ENCODE data around the gene SPANXN5. TPM values are rescaled to one million over a fixed set of nuclear protein-coding genes. Genes with fewer than 3 reads are reported as not detected.

Gene SPANXN5
- polyA plus RNA-seq, 2 of the 4 experiments (the other 2 are of a cell fraction), result not detected

Small RNAs within 50 kb of the gene (small RNA-seq; reads per million reads assigned to genes)
- gene AC244505.6, result 0 reads per million in 6 experiments
- 0 reads per million in 6 experiments for gene AC244505.7

Other genes with a start within 250 kb of the SPANXN5 start
- gene SSX7, start 142.5 kb downstream of the SPANXN5 start, polyA plus RNA-seq (2011; rRNA removed), result not detected in 2 replicates
- not detected in 3 replicates for gene SSX7, start 142.5 kb downstream of the SPANXN5 start, polyA plus RNA-seq (2017; fragmentation: RNase III; extraction: RNeasy Plus Mini Kit Qiagen cat#74134 plus additional on column Dnase treatment)
- gene SSX2, start 90.2 kb downstream of the SPANXN5 start, polyA plus RNA-seq (2011; rRNA removed), result not detected in 2 replicates
- not detected in 3 replicates for gene SSX2, start 90.2 kb downstream of the SPANXN5 start, polyA plus RNA-seq (2017; fragmentation: RNase III; extraction: RNeasy Plus Mini Kit Qiagen cat#74134 plus additional on column Dnase treatment)
- gene SSX2B, start 46.2 kb downstream of the SPANXN5 start, polyA plus RNA-seq (2011; rRNA removed), result not detected in 2 replicates
- not detected in 3 replicates for gene SSX2B, start 46.2 kb downstream of the SPANXN5 start, polyA plus RNA-seq (2017; fragmentation: RNase III; extraction: RNeasy Plus Mini Kit Qiagen cat#74134 plus additional on column Dnase treatment)
- not detected in 2 replicates for gene XAGE5, start 13.9 kb upstream of the SPANXN5 start, polyA plus RNA-seq (2011; rRNA removed)
- not detected in 3 replicates for gene XAGE5, start 13.9 kb upstream of the SPANXN5 start, polyA plus RNA-seq (2017; fragmentation: RNase III; extraction: RNeasy Plus Mini Kit Qiagen cat#74134 plus additional on column Dnase treatment)
- not detected in 2 replicates for gene XAGE3, start 70.7 kb upstream of the SPANXN5 start, polyA plus RNA-seq (2011; rRNA removed)
- not detected in 3 replicates for gene XAGE3, start 70.7 kb upstream of the SPANXN5 start, polyA plus RNA-seq (2017; fragmentation: RNase III; extraction: RNeasy Plus Mini Kit Qiagen cat#74134 plus additional on column Dnase treatment)
- 18.1 and 29.6 TPM in 2 replicates for gene FAM156B, start 99.9 kb upstream of the SPANXN5 start, polyA plus RNA-seq (2011; rRNA removed)
- gene FAM156B, start 99.9 kb upstream of the SPANXN5 start, polyA plus RNA-seq (2017; fragmentation: RNase III; extraction: RNeasy Plus Mini Kit Qiagen cat#74134 plus additional on column Dnase treatment), result 10.4 to 12.2 TPM (median 11.5 TPM) in 3 replicates
- gene FAM156A, start 161.1 kb upstream of the SPANXN5 start, polyA plus RNA-seq (2011; rRNA removed), result 18.2 and 22.6 TPM in 2 replicates
- gene FAM156A, start 161.1 kb upstream of the SPANXN5 start, polyA plus RNA-seq (2017; fragmentation: RNase III; extraction: RNeasy Plus Mini Kit Qiagen cat#74134 plus additional on column Dnase treatment), result 19.8 to 24.8 TPM (median 20.1 TPM) in 3 replicates